ENCODE data around the gene RANBP17. TPM values are rescaled to one million over a fixed set of nuclear protein-coding genes. Genes with fewer than 3 reads are reported as not detected.

Gene RANBP17
- total RNA-seq, 4 donors from 2014 or later = 0.38 to 5.1 (median 1.4) TPM

GRCh38 chr5:171309276-171310211 is 447.7 kb downstream of the RANBP17 start:
- no peak overlapping the region for H3K4me3 ChIP-seq (ENCODE audit: low read depth, poor library complexity, severe bottlenecking)
- TF ChIP-seq POLR2A (IDR thresholded peaks at IDR 0.05) = no peak
- TF ChIP-seq CTCF (IDR thresholded peaks at IDR 0.05) = no peak
- intact Hi-C loops (cut with DNase I; ENCODE audit: low total_unique reads) = no loop called here
- WGBS, 2 donors = 3 to 4% methylated on average over 34 to 55 of the region's 106 CpGs
- peak in 1 of 2 donors; percentile 77 for DNase-seq (ENCODE audit: low spot score in 2 of 2)

GRCh38 chr5:171310212-171310818 is 448.5 kb downstream of the RANBP17 start:
- no peak for DNase-seq (ENCODE audit: low spot score in 2 of 2)
- no peak overlapping the region for H3K4me3 ChIP-seq (ENCODE audit: low read depth, poor library complexity, severe bottlenecking)
- intact Hi-C loops (cut with DNase I; ENCODE audit: low total_unique reads) = no loop called here
- TF ChIP-seq POLR2A (IDR thresholded peaks at IDR 0.05) = no peak
- TF ChIP-seq CTCF (IDR thresholded peaks at IDR 0.05) = no peak
- 5% methylated on average over 37 to 40 of the region's 41 CpGs for WGBS, 2 donors

GRCh38 chr5:171310819-171311321 is 449.1 kb downstream of the RANBP17 start:
- DNase-seq (ENCODE audit: low spot score in 2 of 2) = no peak
- no peak overlapping the region for H3K4me3 ChIP-seq (ENCODE audit: low read depth, poor library complexity, severe bottlenecking)
- WGBS, 2 donors = 2% methylated on average over 27 to 31 of the region's 41 CpGs
- no peak for TF ChIP-seq POLR2A (IDR thresholded peaks at IDR 0.05)
- TF ChIP-seq CTCF (IDR thresholded peaks at IDR 0.05) = no peak
- intact Hi-C loops (cut with DNase I; ENCODE audit: low total_unique reads) = no loop called here

GRCh38 chr5:171311322-171312077 is 449.7 kb downstream of the RANBP17 start:
- intact Hi-C loops (cut with DNase I; ENCODE audit: low total_unique reads) = no loop called here
- 1% methylated on average over 45 to 49 of the region's 74 CpGs for WGBS, 2 donors
- H3K4me3 ChIP-seq (ENCODE audit: low read depth, poor library complexity, severe bottlenecking) = no peak overlapping the region
- DNase-seq (ENCODE audit: low spot score in 2 of 2) = no peak
- TF ChIP-seq CTCF (IDR thresholded peaks at IDR 0.05) (no peak), POLR2A (IDR thresholded peaks at IDR 0.05) (no peak)

GRCh38 chr5:171312129-171312974 is 450.5 kb downstream of the RANBP17 start:
- TF ChIP-seq CTCF (IDR thresholded peaks at IDR 0.05) (no peak), POLR2A (IDR thresholded peaks at IDR 0.05) (no peak)
- 8% methylated on average over 53 to 57 of the region's 74 CpGs for WGBS, 2 donors
- no peak for DNase-seq (ENCODE audit: low spot score in 2 of 2)
- intact Hi-C loops (cut with DNase I; ENCODE audit: low total_unique reads) = no loop called here
- H3K4me3 ChIP-seq (ENCODE audit: low read depth, poor library complexity, severe bottlenecking) = no peak overlapping the region

Measured in lower leg skin (tissue), 4 donors.